Upper lobe of right lung (tissue), 1 donor: Measurements from ENCODE around the gene HDAC1. TPM values are rescaled to one million over a fixed set of nuclear protein-coding genes. Genes with fewer than 3 reads are reported as not detected.

Experiments
- ATAC-seq: fragments of 200-7000 bp; cut with Tn5 transposase; one replicate; pipeline ENCODE4 v1.9.1; 2020; ENCODE audit warnings: mild to moderate bottlenecking, moderate library complexity
- DNase-seq: peaks from one replicate; pipeline ENCODE4 v3.0.0-alpha.2; 2020
- H3K27ac ChIP-seq: fragments of 200-600 bp; one replicate; pipeline ENCODE4 v1.8.0; 2022
- H3K27me3 ChIP-seq: fragments of 200-600 bp; one replicate; pipeline ENCODE4 v1.8.0; 2022; ENCODE audit warnings: mild to moderate bottlenecking
- H3K36me3 ChIP-seq: fragments of 200-600 bp; one replicate; pipeline ENCODE4 v1.8.0; 2022
- H3K4me1 ChIP-seq: fragments of 200-600 bp; one replicate; pipeline ENCODE4 v1.8.0; 2022
- H3K4me3 ChIP-seq: fragments of 200-600 bp; one replicate; pipeline ENCODE4 v1.8.0; 2022; ENCODE audit warnings: mild to moderate bottlenecking
- H3K9me3 ChIP-seq: fragments of 200-600 bp; one replicate; pipeline ENCODE4 v1.8.0; 2022
- intact Hi-C: fragments of 100-400 bp; cut with DNase I; formaldehyde crosslinking; loops from one replicate; pipeline ENCODE4 v1.11.0; 2022
- total RNA-seq: library from RNA; stranded (reverse); fragmentation: NEBNext Ultra II Directional; extraction: Animal tissue kit (Norgen Biotek cat#: 25700); gene quantifications from one replicate; pipeline ENCODE4 v1.2.1, GENCODE V29; 2021
- TF ChIP-seq, protein P1 (sequence below): fragments of 200-600 bp; IDR thresholded peaks from one replicate; pipeline ENCODE4 v1.8.0; 2022; ENCODE audit warnings: antibody characterized with exemption
- donor health status: DM: no; HTN: yes; CAD: no; lungs with severe emphysema.

HDAC1 gene
- total RNA-seq, 1 donor from 2014 or later: 71.2 TPM

DNA sequence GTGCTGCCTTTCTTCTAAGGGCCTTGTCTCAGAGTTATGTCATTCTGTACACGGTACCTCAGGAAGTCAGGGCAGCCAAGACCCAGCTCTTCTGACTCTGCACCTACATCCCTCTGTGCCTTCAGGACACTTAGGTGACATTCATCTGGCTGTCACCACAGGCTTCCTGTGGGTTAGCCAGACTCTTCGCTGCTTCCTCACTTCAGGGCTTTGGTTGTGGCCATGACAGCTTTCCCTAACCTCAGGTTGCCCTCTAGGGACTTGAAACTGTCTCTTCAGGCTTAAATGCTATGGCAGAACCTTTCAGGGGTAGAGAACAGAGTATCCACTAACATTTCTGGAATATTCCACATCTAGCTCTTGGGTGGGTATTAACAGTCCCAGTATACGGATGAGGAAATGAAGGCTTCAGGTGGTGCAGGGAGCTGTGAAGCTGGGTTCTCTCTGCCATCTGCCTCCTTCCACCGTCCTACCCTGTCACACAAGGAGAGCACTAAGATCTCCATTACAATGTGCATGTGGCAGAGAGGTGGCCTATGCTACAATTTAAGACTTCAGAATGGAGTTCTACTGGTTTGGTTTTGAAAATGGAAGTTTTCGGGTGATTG is 80.4 kb downstream of the HDAC1 start:
- no peak overlapping the region for H3K27ac ChIP-seq
- H3K4me3 ChIP-seq: no peak overlapping the region
- H3K36me3 ChIP-seq: peaks cover 90% of the 10 kb centered on the region
- no peaks in the 10 kb centered on the region for H3K27me3 ChIP-seq
- peak; percentile 45 for ATAC-seq
- TF ChIP-seq, protein P1, sequence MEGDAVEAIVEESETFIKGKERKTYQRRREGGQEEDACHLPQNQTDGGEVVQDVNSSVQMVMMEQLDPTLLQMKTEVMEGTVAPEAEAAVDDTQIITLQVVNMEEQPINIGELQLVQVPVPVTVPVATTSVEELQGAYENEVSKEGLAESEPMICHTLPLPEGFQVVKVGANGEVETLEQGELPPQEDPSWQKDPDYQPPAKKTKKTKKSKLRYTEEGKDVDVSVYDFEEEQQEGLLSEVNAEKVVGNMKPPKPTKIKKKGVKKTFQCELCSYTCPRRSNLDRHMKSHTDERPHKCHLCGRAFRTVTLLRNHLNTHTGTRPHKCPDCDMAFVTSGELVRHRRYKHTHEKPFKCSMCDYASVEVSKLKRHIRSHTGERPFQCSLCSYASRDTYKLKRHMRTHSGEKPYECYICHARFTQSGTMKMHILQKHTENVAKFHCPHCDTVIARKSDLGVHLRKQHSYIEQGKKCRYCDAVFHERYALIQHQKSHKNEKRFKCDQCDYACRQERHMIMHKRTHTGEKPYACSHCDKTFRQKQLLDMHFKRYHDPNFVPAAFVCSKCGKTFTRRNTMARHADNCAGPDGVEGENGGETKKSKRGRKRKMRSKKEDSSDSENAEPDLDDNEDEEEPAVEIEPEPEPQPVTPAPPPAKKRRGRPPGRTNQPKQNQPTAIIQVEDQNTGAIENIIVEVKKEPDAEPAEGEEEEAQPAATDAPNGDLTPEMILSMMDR: peak; percentile 18
- intact Hi-C loops: no loop called here
- no peaks in the 10 kb centered on the region for H3K4me1 ChIP-seq
- DNase-seq: peak; percentile 11
- H3K9me3 ChIP-seq: no peaks in the 10 kb centered on the region

DNA sequence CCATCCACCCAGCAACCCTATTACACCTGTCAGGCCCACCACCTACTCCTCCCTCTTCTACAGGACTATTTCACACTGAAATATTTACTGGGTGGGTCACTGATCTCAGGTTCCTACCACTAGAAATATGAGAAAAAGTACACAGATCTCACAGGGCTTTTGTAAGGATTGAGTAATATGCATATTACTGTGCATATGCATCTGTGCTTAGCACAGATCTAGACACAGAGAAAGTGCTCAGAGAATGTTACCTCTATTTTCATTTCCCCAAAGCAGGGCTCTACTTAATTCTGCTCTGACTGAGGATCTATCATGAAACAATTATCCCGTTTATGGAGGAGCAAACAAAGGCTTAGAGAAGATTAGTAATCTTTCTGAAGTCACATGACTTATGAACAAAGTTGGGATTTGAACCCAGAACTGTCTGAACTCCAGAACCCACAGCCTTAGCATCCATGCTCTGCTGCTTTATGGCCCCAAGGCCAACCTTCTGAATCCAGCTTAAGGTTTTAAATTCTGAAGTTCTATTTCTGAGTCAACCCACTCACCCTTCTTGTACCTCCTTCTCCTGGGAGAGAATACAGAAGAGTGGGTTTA is 82.2 kb downstream of the HDAC1 start:
- no peaks in the 10 kb centered on the region for H3K9me3 ChIP-seq
- H3K4me3 ChIP-seq: no peak overlapping the region
- no peak overlapping the region for H3K27ac ChIP-seq
- H3K4me1 ChIP-seq: no peaks in the 10 kb centered on the region
- TF ChIP-seq, protein P1: no peak
- intact Hi-C loops: no loop called here
- H3K36me3 ChIP-seq: peaks cover 90% of the 10 kb centered on the region
- no peaks in the 10 kb centered on the region for H3K27me3 ChIP-seq
- ATAC-seq (no peak), DNase-seq (no peak)

DNA sequence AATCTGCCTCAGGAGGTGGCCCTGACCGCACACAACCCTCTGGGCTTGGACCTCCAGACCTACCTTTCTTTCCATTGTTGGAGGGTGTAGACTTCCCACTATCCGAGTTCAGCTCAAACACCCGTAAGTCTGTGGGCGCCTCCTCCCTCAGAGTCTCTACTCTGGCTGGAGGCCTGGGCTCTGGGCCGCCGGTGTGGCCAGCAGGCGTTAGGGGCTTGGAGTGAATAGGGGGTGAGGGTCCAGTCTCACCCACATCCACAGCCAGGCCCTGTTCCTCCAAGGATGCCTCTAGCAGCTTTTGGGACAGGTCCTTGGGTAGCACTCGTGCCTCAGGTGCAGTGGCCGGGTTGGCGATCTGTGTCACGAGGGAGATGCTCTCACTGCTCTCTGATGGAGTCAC is 84.3 kb downstream of the HDAC1 start:
- intact Hi-C loops: no loop called here
- DNase-seq: no peak

DNA sequence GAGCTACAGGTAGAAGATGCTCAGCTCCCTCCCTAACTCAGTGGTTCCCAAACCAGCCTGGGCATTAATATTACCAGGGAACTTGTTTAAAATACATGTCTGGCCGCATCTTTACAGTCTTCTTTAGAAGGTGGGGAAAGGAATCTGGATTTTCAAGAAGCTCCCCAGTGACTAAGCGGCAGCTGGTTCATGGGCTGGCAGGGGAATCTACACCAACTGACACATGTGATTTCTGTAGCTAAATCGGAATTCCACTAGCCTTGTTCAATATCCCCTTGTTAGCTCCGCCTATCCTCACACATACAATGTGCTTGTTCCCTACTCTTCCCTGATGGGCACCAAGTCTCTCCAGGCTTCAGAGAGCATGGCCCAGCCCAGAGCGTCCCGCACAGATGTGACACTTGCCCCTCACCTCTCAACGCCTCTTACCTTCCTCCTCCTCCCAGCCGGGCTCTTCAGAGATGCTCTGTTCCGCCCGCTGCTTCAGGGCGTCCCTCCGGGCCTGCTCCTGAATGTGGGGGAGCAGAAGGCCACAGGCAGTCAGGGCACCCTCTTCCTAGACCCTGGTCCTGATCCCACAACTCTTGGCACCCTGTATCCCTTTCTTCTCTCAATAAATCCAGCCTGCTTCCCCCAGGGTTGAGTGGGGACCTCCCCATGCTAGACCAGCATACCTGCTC is 85.8 kb downstream of the HDAC1 start:
- no peak overlapping the region for H3K27ac ChIP-seq
- no peak overlapping the region for H3K4me3 ChIP-seq
- ATAC-seq (no peak), DNase-seq (no peak)
- H3K36me3 ChIP-seq: peaks cover 100% of the 10 kb centered on the region
- H3K4me1 ChIP-seq: no peaks in the 10 kb centered on the region
- H3K9me3 ChIP-seq: no peaks in the 10 kb centered on the region
- TF ChIP-seq, protein P1: no peak
- intact Hi-C loops: no loop called here
- H3K27me3 ChIP-seq: no peaks in the 10 kb centered on the region

More for the DNA sequence above, 84.3 kb downstream of the HDAC1 start:
- Histone ChIP-seq H3K9me3 (no peaks in the 10 kb centered on the region), H3K4me1 (no peaks in the 10 kb centered on the region), H3K36me3 (peaks cover 98% of the 10 kb centered on the region), H3K4me3 (no peak overlapping the region), H3K27me3 (no peaks in the 10 kb centered on the region), H3K27ac (no peak overlapping the region)
- TF ChIP-seq, protein P1: no peak
- no peak for ATAC-seq

DNA sequence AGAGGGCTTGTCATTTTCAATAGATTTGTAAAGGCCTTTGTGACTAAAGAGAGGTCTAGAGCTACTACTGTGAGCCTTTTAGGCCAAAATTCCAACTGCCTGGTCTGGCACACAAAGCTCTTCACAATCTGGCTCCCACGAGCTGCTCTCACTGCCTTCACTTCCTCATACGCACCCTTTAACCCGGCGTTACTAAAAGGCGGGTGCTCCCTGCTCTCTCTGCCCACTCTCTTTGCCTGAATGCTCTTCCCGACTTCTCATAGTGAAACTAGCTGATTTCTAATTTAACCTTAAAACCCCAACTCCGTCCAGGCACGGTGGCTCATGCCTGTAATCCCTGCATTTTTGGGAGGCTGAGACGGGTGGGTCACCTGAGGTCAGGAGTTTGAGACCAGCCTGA is 88.2 kb downstream of the HDAC1 start:
- H3K4me3 ChIP-seq: no peak overlapping the region
- no peaks in the 10 kb centered on the region for H3K27me3 ChIP-seq
- no peak overlapping the region for H3K27ac ChIP-seq
- intact Hi-C loops: no loop called here
- ATAC-seq (peak; percentile 55), DNase-seq (no peak)
- H3K4me1 ChIP-seq: no peaks in the 10 kb centered on the region
- TF ChIP-seq, protein P1: no peak
- peaks cover 100% of the 10 kb centered on the region for H3K36me3 ChIP-seq
- no peaks in the 10 kb centered on the region for H3K9me3 ChIP-seq

Other genes starting within 250 kb of the HDAC1 start
- 18.1 TPM for gene TMEM39B, start 219.1 kb upstream of the HDAC1 start, total RNA-seq
- 69.2 TPM for gene KPNA6, start 184.0 kb upstream of the HDAC1 start, total RNA-seq
- 47.5 TPM for gene TXLNA, start 112.4 kb upstream of the HDAC1 start, total RNA-seq
- gene CCDC28B, start 91.5 kb upstream of the HDAC1 start, total RNA-seq: 2.7 TPM
- 1.2 TPM for gene IQCC, start 86.4 kb upstream of the HDAC1 start, total RNA-seq
- not detected for gene DCDC2B, start 83.0 kb upstream of the HDAC1 start, total RNA-seq
- gene TMEM234, start 69.7 kb upstream of the HDAC1 start, total RNA-seq: 22.3 TPM
- 116 TPM for gene EIF3I, start 69.7 kb upstream of the HDAC1 start, total RNA-seq
- gene FAM167B, start 44.9 kb upstream of the HDAC1 start, total RNA-seq: 65.9 TPM
- 8.3 TPM for gene LCK, start 40.8 kb upstream of the HDAC1 start, total RNA-seq
- gene MARCKSL1, start 44.1 kb downstream of the HDAC1 start, total RNA-seq: 44.5 TPM
- 9.3 TPM for gene FAM229A, start 70.4 kb downstream of the HDAC1 start, total RNA-seq
- gene TSSK3, start 70.5 kb downstream of the HDAC1 start, total RNA-seq: 2.5 TPM
- gene BSDC1, start 102.4 kb downstream of the HDAC1 start, total RNA-seq: 67.6 TPM
- not detected for gene ZBTB8B, start 173.0 kb downstream of the HDAC1 start, total RNA-seq
- 9.7 TPM for gene ZBTB8A, start 247.3 kb downstream of the HDAC1 start, total RNA-seq